ENCODE results near the gene NFATC2.

NFATC2 gene

GRCh38 chr20:51386586-51386985 lies 155.9 kb downstream of the NFATC2 start:
- no peak overlapping the region for H3K4me3 ChIP-seq (ENCODE audit: low read depth in 1 of 5, low read length in 5 of 5)
- H3K36me3 ChIP-seq (ENCODE audit: control insufficient read depth in 5 of 5, insufficient read depth in 5 of 5, low read length in 5 of 5): peaks cover 0 to 13% (median 3%) of the 10 kb centered on the region in 5 donors
- no peaks in the 10 kb centered on the region for H3K27me3 ChIP-seq (ENCODE audit: control insufficient read depth in 5 of 5, insufficient read depth in 4 of 5, low read length in 5 of 5)
- H3K9me3 ChIP-seq (ENCODE audit: control insufficient read depth in 5 of 5, low read length in 5 of 5): no peaks in the 10 kb centered on the region
- H3K4me1 ChIP-seq (ENCODE audit: control insufficient read depth in 5 of 5, insufficient read depth in 5 of 5, low read length in 5 of 5): peaks cover 0 to 47% (median 28%) of the 10 kb centered on the region in 5 donors
- H3K27ac ChIP-seq (ENCODE audit: low read depth, low read length): no peak overlapping the region
- no peak overlapping the region for H3K9ac ChIP-seq (ENCODE audit: low read length in 5 of 5)

DNA sequence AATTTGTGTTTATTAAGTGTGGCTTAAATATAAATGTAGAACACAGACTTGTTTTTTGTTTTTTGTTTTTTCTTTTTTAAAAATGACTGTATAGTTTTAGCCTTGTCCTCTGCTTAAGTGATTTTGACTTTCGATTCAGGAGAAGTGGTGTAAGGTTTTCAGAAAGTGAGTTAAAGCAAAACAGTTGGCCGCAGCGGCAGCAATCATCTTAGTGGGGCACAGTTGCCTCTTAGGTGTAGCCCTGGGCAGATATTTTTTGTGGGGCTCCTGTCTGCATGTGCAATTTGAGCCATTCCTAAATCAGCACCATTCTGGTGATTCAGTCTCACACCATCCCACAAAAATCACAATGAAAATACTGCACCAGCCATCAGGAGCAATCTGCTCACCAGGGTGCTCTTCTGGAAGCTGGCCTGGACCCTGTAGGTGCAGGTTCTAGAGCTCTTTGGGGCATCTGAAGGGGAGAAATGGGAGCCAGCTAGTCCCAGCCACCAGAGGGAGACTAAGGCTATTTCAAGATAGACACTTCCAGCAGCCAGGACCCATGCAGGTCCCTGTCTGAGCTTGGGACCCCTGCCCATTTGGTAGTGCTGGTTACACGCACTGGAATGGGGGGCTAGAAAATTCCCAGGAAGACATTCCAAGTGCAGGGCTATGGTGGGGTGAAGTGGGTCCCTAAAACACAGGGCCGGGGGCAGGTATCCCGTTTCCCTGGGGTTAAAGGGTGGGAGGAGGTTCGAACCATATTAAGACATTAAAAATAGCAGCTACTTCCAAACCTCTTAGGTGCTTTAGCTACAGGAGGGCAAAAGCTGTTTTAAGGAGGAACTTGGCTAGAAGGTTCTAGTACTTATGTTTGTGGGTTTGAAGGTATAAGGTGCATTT lies 156.6 kb downstream of the NFATC2 start:
- Histone ChIP-seq H3K4me3 (ENCODE audit: low read depth in 1 of 5, low read length in 5 of 5) (no peak overlapping the region), H3K9ac (ENCODE audit: low read length in 5 of 5) (no peak overlapping the region), H3K4me1 (ENCODE audit: control insufficient read depth in 5 of 5, insufficient read depth in 5 of 5, low read length in 5 of 5) (peaks cover 0 to 40% (median 23%) of the 10 kb centered on the region in 5 donors), H3K9me3 (ENCODE audit: control insufficient read depth in 5 of 5, low read length in 5 of 5) (no peaks in the 10 kb centered on the region), H3K27ac (ENCODE audit: low read depth, low read length) (no peak overlapping the region), H3K36me3 (ENCODE audit: control insufficient read depth in 5 of 5, insufficient read depth in 5 of 5, low read length in 5 of 5) (peaks cover 0 to 11% (median 3%) of the 10 kb centered on the region in 5 donors), H3K27me3 (ENCODE audit: control insufficient read depth in 5 of 5, insufficient read depth in 4 of 5, low read length in 5 of 5) (no peaks in the 10 kb centered on the region)

- no peak overlapping the region for H3K9ac ChIP-seq (ENCODE audit: low read length in 5 of 5)
- peaks cover 0 to 30% (median 20%) of the 10 kb centered on the region in 5 donors for H3K4me1 ChIP-seq (ENCODE audit: control insufficient read depth in 5 of 5, insufficient read depth in 5 of 5, low read length in 5 of 5)
- no peak overlapping the region for H3K27ac ChIP-seq (ENCODE audit: low read depth, low read length)
- no peaks in the 10 kb centered on the region for H3K9me3 ChIP-seq (ENCODE audit: control insufficient read depth in 5 of 5, low read length in 5 of 5)
- peaks cover 0 to 4% (median 2%) of the 10 kb centered on the region in 5 donors for H3K36me3 ChIP-seq (ENCODE audit: control insufficient read depth in 5 of 5, insufficient read depth in 5 of 5, low read length in 5 of 5)
- H3K4me3 ChIP-seq (ENCODE audit: low read depth in 1 of 5, low read length in 5 of 5): no peak overlapping the region
- no peaks in the 10 kb centered on the region for H3K27me3 ChIP-seq (ENCODE audit: control insufficient read depth in 5 of 5, insufficient read depth in 4 of 5, low read length in 5 of 5)
These were observed 157.6 kb downstream of the NFATC2 start for GRCh38 chr20:51384875-51385274.

DNA sequence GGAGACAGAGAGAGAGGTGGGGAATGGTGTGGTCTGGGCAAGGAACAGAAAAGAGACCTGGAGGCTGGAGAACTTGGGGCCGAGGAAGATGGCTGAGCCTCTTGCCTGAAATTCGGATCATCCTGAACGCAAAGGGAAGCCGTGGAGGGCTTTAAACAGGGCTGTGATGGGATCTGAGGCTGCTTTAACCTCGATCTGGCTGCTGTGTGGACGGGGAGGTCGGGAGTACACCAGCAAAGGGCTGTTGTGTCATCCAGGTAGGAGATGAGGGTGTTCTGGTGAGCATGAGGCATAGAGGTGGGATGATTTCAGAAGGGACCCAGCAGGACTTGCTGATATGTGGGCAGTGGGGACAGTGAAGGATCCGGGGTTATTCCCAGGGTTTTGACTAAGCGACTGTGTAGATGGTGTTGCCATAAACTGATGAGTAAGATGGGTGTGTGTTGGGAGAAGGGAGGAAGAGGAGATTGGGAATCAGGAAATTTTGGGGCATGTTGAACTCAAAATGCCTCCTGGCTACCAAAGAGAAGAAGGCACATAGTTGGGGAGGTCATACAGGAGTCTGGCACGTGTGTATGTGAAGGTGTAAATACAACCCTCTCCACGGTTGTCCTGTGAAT lies 158.5 kb downstream of the NFATC2 start:
- no peak overlapping the region for H3K9ac ChIP-seq (ENCODE audit: low read length in 5 of 5)
- H3K9me3 ChIP-seq (ENCODE audit: control insufficient read depth in 5 of 5, low read length in 5 of 5): no peaks in the 10 kb centered on the region
- peaks cover 0 to 4% (median 2%) of the 10 kb centered on the region in 5 donors for H3K36me3 ChIP-seq (ENCODE audit: control insufficient read depth in 5 of 5, insufficient read depth in 5 of 5, low read length in 5 of 5)
- no peak overlapping the region for H3K27ac ChIP-seq (ENCODE audit: low read depth, low read length)
- no peak overlapping the region for H3K4me3 ChIP-seq (ENCODE audit: low read depth in 1 of 5, low read length in 5 of 5)
- peaks cover 0 to 25% (median 16%) of the 10 kb centered on the region in 5 donors for H3K4me1 ChIP-seq (ENCODE audit: control insufficient read depth in 5 of 5, insufficient read depth in 5 of 5, low read length in 5 of 5)
- H3K27me3 ChIP-seq (ENCODE audit: control insufficient read depth in 5 of 5, insufficient read depth in 4 of 5, low read length in 5 of 5): no peaks in the 10 kb centered on the region

- Histone ChIP-seq H3K4me1 (ENCODE audit: control insufficient read depth in 5 of 5, insufficient read depth in 5 of 5, low read length in 5 of 5) (peaks cover 0 to 22% (median 16%) of the 10 kb centered on the region in 5 donors), H3K9me3 (ENCODE audit: control insufficient read depth in 5 of 5, low read length in 5 of 5) (no peaks in the 10 kb centered on the region), H3K4me3 (ENCODE audit: low read depth in 1 of 5, low read length in 5 of 5) (peak overlapping the region in 1 of 5 donors; percentile 9), H3K36me3 (ENCODE audit: control insufficient read depth in 5 of 5, insufficient read depth in 5 of 5, low read length in 5 of 5) (peaks cover 0 to 4% (median 2%) of the 10 kb centered on the region in 5 donors), H3K9ac (ENCODE audit: low read length in 5 of 5) (peak overlapping the region in 1 of 5 donors; percentile 2), H3K27ac (ENCODE audit: low read depth, low read length) (no peak overlapping the region), H3K27me3 (ENCODE audit: control insufficient read depth in 5 of 5, insufficient read depth in 4 of 5, low read length in 5 of 5) (no peaks in the 10 kb centered on the region)
These were observed 159.3 kb downstream of the NFATC2 start for GRCh38 chr20:51382986-51383821.

GRCh38 chr20:51382111-51382985 lies 160.2 kb downstream of the NFATC2 start:
- Histone ChIP-seq H3K9ac (ENCODE audit: low read length in 5 of 5) (no peak overlapping the region), H3K4me3 (ENCODE audit: low read depth in 1 of 5, low read length in 5 of 5) (no peak overlapping the region), H3K27me3 (ENCODE audit: control insufficient read depth in 5 of 5, insufficient read depth in 4 of 5, low read length in 5 of 5) (no peaks in the 10 kb centered on the region), H3K27ac (ENCODE audit: low read depth, low read length) (no peak overlapping the region), H3K36me3 (ENCODE audit: control insufficient read depth in 5 of 5, insufficient read depth in 5 of 5, low read length in 5 of 5) (peaks cover 0 to 3% (median 2%) of the 10 kb centered on the region in 5 donors), H3K4me1 (ENCODE audit: control insufficient read depth in 5 of 5, insufficient read depth in 5 of 5, low read length in 5 of 5) (peaks cover 0 to 22% (median 16%) of the 10 kb centered on the region in 5 donors), H3K9me3 (ENCODE audit: control insufficient read depth in 5 of 5, low read length in 5 of 5) (no peaks in the 10 kb centered on the region)

DNA sequence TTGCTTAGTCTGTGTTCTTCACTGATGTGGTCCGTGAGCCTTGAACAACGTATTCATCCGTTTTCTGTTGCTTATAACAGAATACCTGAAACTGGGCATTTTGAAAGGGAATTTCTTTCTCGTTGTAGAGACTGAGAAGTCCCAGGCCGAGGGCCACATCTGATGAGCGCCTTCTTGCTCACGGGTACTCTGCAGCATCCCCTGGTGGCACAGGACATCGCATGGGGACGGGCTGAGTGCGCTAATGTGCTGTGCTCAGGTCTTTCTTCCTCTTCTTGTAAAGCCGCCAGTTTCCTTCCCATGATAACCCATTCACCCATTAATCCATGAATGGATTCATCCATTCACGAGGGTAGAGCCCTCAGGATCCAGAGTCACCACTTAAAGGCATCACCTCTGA lies 161.0 kb downstream of the NFATC2 start:
- Histone ChIP-seq H3K9ac (ENCODE audit: low read length in 5 of 5) (no peak overlapping the region), H3K4me3 (ENCODE audit: low read depth in 1 of 5, low read length in 5 of 5) (no peak overlapping the region), H3K36me3 (ENCODE audit: control insufficient read depth in 5 of 5, insufficient read depth in 5 of 5, low read length in 5 of 5) (peaks cover 0 to 2% (median 0%) of the 10 kb centered on the region in 5 donors), H3K4me1 (ENCODE audit: control insufficient read depth in 5 of 5, insufficient read depth in 5 of 5, low read length in 5 of 5) (peaks cover 0 to 22% (median 16%) of the 10 kb centered on the region in 5 donors), H3K9me3 (ENCODE audit: control insufficient read depth in 5 of 5, low read length in 5 of 5) (no peaks in the 10 kb centered on the region), H3K27me3 (ENCODE audit: control insufficient read depth in 5 of 5, insufficient read depth in 4 of 5, low read length in 5 of 5) (no peaks in the 10 kb centered on the region), H3K27ac (ENCODE audit: low read depth, low read length) (no peak overlapping the region)

- Histone ChIP-seq H3K9ac (ENCODE audit: low read length in 5 of 5) (no peak overlapping the region), H3K27me3 (ENCODE audit: control insufficient read depth in 5 of 5, insufficient read depth in 4 of 5, low read length in 5 of 5) (no peaks in the 10 kb centered on the region), H3K4me3 (ENCODE audit: low read depth in 1 of 5, low read length in 5 of 5) (no peak overlapping the region), H3K36me3 (ENCODE audit: control insufficient read depth in 5 of 5, insufficient read depth in 5 of 5, low read length in 5 of 5) (no peaks in the 10 kb centered on the region), H3K9me3 (ENCODE audit: control insufficient read depth in 5 of 5, low read length in 5 of 5) (no peaks in the 10 kb centered on the region), H3K4me1 (ENCODE audit: control insufficient read depth in 5 of 5, insufficient read depth in 5 of 5, low read length in 5 of 5) (peaks cover 0 to 19% (median 16%) of the 10 kb centered on the region in 5 donors), H3K27ac (ENCODE audit: low read depth, low read length) (no peak overlapping the region)
These were observed 161.8 kb downstream of the NFATC2 start for GRCh38 chr20:51380401-51381385.
